Measurements from ENCODE around the gene TBX4.

The TBX4 gene

DNA sequence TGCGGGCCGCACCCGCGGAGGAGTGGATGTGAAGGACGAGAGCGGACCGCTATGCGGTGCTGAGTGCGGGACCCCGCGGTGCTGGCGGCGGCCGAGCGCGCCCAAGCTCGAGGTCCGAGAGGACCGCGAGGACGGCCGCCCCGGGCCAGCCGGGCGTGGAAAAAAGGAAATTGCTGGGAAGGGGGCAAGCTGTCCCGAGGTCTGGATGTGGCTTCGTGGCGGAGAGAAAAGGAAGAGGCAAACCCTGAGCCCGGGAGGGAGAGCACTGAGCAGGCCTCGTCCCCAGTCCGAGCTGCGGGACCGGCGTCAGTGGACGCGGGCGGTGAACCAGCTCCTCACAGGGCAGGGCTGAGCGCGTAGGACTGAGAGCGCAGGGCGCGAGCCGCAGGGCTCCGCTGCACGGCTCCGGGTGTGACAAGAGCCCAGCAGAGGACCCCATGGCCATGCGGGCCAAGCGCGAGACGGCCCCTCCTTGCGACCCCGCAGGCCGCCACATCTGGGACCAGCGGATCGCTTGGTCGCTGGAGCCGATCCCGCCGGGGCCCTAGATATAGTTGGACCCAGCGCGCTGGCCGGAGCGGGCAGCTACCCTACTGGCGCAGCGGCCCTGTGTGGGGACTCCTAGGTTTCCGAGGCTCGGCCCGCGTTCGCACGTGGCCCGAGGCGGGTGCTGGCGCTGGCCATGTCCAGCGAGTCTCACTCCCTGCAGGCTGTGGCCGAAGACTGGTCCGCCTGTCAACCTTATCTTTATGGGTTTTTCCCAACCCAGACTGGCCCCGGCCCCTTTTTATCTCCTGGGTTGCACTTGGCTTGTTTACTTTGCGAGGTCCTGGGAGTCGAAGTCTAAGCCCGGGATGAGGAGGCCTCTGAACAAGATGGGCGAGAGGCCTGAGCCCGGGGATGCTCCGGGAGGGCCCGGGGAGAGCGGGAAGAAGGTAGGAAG is 2.4 kb downstream of the TBX4 start:
- peak; percentile 99 for DNase-seq (ENCODE audit: low spot score)

DNA sequence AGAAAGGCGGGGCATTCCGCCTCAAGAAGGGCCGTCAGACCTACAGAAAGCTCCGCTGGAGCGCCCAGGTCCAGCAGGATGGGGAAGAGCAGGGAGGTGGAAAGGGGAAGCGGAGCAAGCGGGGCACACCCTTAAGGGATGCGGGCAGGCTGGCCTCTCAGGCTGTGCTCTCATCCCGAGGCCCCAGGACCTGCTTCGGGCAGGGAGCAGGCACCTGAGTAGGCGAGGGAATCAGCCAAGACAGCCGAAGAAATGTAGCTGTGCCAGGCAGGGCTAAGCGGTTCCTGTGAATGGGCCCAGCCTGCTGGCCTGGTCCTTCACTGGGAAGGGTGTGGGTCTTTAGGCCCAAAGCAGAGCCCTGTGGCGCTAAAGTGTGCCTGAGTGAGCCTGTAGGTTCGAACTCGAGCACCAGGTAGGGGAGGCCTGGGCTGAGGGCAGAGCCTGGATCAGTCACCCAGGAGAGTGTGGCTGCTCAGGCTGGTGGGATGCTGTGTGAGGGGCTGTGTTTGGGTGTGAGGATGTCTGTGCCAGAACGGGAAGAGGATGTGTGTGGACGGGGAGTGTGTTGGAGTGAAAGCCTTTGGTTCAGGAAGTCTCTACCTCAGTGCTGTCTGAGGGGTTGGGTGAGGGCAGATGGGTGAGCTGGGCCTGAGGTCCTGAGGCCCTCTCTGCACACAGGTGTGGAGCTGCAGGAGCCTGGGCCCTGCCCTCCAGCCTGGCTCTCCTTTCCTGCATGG is 3.3 kb downstream of the TBX4 start:
- DNase-seq (ENCODE audit: low spot score) = no peak

DNA sequence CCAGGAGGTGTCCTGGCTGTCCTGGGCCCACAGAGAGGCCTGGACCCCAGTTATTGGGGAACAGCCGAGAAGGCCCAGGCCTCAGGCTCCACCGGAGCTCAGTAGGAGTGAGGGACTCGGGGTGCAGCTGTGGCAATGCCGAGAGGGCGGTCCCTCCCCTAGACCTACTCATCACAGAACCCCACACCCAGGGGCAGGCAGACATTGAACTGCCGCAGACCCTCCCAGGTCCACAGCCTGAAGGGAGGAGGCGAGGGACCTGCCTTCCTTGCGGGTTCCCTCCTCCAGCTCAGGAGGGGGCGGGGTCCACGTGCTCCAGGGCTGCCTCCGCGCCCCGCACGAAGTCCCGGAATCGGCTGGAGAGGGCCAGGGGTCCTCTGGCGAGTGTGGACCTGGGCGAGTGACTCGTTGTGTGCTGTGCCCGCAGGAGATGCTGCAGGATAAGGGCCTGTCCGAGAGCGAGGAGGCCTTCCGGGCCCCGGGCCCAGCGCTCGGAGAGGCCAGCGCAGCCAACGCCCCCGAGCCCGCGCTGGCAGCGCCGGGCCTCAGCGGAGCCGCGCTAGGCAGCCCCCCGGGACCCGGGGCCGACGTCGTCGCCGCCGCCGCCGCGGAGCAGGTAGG is 3.9 kb downstream of the TBX4 start:
- no peak for DNase-seq (ENCODE audit: low spot score)

DNA sequence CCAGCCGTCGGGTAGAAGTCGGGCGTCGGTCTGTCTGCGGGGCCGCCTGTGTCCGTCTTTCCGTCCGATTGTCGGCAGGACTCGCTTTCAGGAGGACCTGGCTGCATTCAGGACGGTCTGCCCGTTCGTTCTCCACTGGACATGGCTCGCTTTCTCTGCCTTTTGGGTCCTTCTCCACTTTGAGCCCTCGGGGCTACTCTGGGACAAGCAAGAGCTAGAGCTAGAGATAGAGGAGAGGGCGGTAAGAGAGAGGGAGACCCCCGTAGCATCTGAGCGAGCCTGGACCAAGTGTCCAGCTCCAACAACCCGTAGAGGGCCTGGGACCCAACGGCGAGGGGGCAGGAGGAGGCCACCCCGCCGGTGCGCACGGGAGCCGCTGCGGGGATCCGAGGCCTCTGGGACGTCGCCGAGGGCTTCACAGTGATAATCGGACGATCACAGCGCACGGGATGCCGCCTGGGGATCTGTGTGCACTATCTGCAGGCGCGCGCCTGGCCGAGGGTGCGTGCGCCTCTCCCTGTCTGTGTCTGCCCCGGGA is 4.5 kb downstream of the TBX4 start:
- no peak for DNase-seq (ENCODE audit: low spot score)

DNA sequence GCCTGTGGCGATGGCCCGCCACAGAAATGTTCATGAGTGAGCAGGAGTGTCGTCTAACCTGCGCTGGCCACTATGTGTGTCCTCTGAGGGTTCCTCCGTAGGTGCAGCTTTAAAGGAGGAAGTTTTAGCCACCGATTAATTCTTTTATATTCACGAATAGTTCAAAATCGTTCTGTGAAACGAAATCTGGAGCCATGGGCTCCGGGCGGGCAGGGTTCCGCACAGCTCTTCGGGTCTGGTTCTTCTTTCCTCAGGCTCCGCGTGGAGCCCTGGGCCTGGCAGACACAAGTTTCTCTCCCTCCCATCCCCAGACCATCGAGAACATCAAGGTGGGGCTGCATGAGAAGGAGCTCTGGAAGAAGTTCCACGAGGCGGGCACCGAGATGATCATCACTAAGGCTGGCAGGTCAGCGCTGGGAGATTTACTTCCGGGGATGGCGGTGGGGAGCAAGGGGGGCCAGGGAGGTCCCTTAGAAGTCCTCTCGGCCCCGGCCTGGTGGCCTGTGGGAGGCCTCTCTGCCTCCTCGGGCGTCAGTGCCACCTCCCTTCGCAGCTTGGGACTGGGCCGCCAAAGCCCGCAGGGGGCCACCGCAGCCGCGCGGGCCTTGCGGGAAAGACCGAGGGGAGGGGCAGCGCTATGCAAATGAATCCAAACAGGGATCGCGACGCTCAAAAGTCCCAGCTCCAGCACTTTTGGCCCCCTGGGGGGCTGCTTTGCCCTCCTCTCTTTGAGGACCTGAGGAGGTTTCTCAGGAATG is 5.2 kb downstream of the TBX4 start:
- DNase-seq (ENCODE audit: low spot score) = no peak

DNA sequence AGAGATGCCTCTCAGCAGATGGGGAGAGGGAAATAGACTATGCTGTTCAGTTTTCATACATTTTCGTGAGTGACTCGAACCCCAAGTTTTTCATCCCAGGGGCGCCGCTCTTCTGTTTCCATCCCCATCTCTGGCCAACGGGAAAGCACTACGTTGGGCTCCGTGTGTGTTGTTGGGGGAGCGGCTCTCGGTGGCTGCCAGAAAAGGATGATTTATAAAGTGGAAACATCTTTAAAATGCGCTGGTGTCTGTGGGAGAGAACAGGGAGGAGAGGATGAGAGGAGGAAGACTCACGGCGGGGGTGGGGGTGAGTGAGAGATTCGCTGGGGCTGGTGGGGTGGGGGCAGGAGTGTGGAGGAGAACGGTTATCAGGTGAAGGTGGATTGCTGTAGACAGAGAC is 5.8 kb downstream of the TBX4 start:
- no peak for DNase-seq (ENCODE audit: low spot score)

DNA sequence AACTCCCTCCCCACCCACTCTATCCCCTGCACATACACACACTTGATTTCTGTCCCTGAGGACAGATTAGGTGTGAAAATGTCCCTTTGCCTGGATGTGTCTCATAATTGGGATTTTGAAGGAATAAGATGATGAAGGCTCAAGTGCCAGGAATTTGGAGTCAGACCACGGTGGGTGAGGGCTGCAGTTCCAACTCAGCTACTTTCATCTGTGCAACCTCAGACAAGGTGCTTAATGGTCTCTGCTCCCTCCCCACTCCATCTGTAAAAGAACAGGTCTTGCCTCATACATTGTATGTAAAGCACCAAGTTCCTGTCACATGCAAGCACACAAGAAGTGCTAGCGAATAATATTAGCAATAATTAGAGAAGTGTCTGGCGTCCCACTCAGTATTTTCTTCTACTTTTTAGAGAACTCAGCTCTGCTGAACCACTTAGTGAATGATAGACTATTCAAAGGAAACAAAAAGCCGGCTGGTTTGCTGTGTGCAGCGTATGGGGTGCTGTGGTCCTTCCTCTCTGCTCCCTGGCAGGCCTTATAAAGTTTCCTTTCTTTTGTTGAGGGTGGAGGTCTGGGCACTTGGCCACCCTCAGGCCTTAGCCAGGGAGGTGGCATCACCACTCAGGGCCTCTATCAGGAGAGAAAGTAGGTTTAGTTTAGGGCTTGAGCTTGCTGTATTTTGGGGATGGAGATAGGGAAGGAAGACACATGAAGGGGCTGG is 6.4 kb downstream of the TBX4 start:
- no peak for DNase-seq (ENCODE audit: low spot score)

DNA sequence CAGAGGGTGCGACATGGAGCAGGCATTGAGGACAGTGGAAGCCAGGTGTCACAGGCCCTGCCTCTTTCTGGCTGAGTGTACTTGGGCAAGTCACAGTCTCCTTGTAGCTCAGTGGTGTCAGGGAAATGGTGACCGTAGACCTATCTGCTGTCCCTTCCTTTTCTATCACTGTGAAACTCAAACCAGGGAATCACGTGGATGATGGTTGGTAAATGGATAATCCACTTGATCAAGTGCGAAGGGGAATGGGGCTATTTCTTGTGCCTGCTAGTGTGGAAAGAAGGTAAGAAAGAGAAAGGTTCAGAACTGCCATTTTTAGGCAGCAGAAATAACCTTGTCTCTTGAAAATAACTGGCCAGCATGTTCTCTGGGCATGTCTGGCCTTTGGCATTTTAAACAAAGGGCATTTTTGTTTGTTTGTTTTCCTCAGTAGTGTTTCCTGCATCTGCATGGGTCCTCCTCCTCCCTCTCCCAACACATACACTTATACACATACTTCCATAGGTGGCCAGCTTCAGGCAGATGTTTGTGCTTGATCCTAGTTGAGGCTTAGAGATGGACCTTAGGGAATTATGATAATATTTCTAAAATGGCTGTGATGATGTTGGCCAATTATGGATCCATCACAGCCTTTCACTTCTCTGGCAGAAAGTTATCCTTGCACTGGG is 7.1 kb downstream of the TBX4 start:
- DNase-seq (ENCODE audit: low spot score) = no peak

DNA sequence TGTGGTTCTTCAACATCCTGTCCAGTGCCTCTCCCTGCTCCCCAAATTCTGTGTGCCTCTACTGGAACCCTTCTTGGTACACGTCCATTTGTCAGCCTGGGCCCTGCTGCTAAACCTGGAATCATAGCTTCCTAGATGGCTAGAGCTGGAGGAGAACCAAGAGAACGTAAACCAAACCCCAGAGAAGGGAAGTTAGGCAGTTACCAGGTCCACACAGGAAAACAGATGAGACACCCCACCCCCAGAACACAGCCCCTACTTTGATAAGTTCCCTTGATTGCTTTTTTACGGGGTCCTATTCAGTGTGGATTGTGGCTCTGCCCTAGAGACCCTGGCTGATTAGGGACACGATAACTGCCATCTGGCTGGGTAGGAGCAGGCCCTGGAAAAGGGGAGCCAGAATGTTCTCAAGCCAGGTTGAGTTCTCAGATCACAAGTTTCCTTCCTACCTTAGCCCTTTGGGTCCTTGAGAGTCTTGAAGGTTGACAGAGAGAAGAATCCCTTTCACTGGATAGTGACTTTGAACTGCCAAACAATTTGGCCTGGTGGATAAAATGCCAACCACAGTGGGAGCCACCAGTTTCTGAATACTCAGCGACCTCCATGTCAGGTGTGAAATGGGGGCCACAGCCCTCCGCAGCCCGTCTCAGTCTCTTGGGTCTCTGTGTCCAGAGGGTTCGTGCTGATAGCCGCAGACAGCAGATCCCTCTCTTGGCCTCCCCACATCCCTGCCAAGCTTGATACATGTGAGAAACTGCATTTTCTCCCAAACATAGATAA is 7.9 kb downstream of the TBX4 start:
- DNase-seq (ENCODE audit: low spot score) = no peak

DNA sequence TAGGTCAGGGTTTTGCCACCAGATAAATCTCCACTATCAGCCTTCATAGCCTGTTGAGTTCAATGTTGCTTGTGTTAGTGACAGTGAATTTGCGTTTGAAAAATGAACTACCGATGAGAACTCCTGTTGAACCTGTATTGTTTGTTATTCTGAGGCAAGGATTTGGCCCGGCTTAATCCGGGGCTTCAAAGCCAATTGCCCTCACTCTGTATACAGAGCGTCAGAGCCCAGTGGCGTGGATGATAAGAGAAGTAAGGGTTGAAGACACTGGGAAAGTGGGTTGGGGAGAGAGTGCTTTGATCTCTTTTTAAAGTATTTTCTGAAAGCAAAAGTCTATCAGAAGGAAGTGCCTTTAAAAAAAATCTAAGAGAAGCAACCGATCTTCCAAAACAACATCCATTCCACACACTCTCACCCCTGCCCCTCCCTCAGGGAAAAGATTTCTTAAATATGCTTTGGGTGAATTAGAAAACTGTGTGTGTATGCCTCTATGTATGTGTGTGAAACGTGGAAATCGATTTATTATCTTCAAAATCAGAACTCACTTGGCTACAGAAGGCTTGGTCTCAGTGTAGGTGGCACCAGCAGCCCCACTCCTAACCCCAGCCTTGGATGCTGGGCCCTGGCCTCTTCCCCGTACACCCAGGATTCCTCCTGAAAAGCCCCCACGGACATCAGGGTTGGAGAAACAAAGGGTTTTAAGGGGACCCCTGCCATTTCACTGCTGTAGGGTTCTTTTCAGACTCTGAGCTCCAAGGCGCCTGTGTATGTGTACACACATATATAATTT is 8.8 kb downstream of the TBX4 start:
- no peak for DNase-seq (ENCODE audit: low spot score)

DNA sequence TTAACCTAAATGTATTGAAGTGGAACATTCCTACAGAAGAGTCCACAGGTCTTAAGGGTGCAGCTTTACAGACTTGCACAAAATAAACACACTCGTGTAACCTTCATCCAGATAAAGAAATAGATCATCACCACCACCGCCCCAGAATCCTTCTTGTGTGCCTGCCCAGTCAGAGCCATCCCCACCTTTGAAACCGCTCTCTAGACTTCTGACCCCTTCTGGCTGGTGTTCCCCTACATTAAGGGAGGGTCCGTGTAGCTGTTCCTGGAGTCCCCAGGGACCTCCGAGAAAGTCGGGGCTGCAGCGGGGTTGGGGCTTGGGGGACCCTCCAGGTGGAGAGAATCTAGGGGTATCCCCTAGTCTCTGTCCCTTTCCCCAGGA is 9.4 kb downstream of the TBX4 start:
- DNase-seq (ENCODE audit: low spot score) = peak; percentile 92

DNA sequence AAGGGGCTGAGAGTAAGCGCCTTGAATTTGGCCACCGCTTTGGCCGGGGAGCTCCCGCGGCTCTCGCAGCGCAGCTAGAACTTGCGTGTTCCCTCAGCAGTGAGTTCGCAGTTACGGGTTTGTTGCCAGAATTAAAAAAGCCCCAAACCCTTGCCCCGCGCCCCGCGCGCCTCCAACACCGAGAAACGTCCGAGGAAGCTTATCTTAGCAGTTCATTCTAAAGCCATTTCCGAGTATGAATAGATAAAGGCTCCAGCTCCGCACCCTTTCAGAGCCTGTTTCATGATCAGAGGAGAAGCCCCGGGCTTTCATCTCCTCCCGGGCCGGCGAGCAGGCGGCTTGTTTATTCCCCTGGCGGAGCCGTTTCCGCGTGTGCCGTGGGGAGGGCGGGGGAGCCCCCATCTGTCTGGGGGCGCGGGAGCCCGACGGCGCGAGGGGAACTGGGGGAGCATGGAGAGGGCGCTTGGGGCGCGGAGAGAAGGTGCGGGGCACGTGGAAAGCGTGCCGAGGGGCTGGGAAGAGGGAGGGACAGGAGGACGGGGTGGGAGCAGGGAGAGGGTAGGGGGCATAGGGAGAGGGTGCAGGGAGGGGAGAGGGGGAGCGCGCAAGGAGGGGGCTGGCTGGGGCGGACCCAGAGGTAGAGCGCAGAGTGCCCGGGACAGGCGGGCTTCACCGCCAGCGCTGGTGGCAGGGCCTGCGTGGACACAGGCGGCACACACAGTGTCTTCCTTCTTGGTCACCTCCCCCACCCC is 9.9 kb downstream of the TBX4 start:
- DNase-seq (ENCODE audit: low spot score) = no peak

DNA sequence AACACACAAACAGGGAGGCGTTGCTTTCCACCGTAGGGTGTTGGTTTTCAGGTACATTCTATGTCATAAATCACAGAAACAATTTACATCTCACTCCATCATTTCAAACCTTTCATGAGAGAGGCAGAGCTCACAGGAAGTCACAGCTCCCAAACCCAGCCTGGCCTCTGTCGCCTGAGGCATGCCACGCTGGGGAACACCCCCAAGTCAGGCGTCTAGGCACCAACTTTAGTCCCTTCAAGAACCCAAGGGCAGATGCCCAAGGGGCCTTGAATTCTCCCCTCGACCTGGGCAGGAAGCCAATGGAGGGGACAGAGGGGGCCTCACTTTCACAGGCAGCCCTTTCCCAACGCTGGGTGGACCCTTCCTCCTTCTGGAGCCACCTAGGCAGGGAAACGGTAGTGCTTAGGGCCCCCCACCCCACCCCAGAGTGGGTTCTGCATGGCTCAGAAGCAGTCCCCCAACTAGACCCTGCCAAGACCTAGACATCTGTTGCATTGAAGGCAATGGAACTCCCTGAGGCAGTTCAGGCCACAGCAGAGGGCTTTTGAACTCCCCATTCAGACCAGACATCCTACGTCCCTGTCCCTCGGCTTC is 10.6 kb downstream of the TBX4 start:
- no peak for DNase-seq (ENCODE audit: low spot score)

DNA sequence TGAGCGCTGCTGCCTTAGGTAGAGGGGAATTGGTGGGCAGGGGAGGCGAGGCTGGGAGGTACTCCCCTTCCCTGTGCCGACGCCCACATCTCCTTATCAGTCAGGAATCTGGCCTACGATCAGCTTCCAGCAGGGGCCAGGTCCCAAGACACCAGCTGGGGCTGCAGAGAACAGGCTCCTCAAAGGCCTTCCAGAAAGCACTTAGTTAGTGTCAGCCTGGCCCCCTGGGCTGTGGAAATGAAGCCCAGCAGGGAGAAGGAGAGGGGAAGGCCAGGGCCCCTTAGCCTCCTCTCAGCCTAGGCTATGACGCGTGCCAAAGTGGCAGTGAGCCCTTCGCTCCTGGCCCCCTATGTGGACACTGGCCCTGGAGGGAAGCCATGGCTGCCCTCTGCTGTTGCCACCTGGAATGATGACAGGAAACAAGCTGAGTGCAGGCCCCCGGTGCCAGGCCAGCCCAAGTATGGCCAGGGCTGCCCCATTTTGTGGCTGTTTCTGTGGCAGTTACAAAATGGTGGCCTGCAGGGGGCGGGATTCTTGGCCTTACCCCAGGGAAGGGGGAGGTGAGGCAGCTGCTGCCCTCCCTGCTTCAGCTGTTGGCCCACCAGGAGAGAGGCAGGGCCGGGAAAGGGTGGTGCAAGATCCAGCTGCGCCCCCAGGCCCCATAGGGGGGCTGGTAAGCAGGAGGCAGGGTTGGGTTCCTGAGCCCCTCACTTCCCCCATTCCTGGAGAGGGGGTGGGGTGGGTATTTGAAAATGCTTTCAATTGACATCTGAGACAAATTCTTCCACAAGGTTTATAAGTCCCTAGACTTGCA is 11.3 kb downstream of the TBX4 start:
- DNase-seq (ENCODE audit: low spot score) = no peak

DNA sequence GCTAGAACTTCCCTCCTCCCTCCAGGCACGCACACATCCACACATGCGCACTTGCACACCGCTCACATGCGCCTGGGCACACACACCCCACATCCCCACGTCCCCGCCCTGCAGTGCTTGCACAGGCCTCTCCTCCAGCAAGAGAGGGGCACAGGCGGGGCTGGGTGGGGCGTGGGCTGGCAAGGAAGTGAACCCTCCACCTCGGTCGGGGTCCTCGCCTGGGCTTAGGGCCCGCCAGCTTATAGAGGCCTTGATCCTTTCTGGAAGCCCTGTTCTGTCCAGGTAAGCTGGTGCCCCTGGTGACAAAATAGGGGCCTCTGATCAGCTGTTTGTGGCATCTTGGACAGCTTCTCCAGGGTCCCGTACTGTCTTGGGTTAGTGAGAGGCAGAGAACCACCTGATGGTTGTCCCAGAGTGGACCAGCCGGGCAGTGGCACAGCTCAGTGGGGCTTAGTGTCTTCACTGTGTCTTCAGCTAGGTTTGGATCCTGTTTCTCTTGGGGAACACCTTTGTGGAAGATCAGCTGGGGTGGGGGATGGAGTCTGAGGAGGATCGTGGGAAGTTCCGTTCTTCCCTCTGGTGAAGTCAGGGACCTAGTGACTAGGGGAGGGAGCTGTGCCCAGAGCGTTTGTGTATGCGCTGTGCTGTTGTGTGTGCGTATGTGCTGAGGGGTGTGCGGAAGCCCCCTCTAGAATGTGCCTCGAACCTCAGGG is 12.1 kb downstream of the TBX4 start:
- no peak for DNase-seq (ENCODE audit: low spot score)

DNA sequence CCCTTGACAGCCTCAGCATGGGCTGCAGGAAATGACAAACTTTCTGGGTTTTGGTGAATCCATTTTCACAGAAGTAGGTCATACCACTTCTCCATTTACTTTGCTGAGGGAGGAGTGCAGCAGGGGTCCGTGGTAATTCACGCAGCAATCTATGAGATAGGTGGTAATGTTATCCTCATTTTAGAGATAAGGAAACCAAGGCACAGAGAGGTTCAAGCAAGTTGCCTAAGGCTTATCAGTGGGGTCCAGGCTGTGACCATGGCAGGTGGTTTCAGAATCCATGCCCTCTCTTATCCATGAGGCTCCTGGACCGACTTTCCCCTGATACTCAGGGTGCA is 12.6 kb downstream of the TBX4 start:
- DNase-seq (ENCODE audit: low spot score) = no peak
